ENCODE results near the gene SIRPB1.
"Not testable (repeated sequence)": the region's sequence is repeated elsewhere in the genome, so short reads cannot be mapped to it uniquely, and the experiment has no call there.

- TF ChIP-seq, protein P1, sequence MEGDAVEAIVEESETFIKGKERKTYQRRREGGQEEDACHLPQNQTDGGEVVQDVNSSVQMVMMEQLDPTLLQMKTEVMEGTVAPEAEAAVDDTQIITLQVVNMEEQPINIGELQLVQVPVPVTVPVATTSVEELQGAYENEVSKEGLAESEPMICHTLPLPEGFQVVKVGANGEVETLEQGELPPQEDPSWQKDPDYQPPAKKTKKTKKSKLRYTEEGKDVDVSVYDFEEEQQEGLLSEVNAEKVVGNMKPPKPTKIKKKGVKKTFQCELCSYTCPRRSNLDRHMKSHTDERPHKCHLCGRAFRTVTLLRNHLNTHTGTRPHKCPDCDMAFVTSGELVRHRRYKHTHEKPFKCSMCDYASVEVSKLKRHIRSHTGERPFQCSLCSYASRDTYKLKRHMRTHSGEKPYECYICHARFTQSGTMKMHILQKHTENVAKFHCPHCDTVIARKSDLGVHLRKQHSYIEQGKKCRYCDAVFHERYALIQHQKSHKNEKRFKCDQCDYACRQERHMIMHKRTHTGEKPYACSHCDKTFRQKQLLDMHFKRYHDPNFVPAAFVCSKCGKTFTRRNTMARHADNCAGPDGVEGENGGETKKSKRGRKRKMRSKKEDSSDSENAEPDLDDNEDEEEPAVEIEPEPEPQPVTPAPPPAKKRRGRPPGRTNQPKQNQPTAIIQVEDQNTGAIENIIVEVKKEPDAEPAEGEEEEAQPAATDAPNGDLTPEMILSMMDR (IDR thresholded peaks at IDR 0.05) = not testable (repeated sequence)
- TF ChIP-seq NFYB (CRISPR knock-in tag; conservative IDR thresholded peaks at IDR 0.05; ENCODE audit: low read depth); NR2C2 (CRISPR knock-in tag; IDR thresholded peaks at IDR 0.05); ATF1 (CRISPR knock-in tag; IDR thresholded peaks at IDR 0.05); ZNF671 (CRISPR knock-in tag; IDR thresholded peaks at IDR 0.05); ZNF263 (CRISPR knock-in tag; IDR thresholded peaks at IDR 0.05; ENCODE audit: low read depth); JUN (CRISPR knock-in tag; IDR thresholded peaks at IDR 0.05); ZNF416 (CRISPR knock-in tag; IDR thresholded peaks at IDR 0.05); ZNF121 (CRISPR knock-in tag; IDR thresholded peaks at IDR 0.05): not testable (repeated sequence)
- TF ChIP-seq, protein P2, sequence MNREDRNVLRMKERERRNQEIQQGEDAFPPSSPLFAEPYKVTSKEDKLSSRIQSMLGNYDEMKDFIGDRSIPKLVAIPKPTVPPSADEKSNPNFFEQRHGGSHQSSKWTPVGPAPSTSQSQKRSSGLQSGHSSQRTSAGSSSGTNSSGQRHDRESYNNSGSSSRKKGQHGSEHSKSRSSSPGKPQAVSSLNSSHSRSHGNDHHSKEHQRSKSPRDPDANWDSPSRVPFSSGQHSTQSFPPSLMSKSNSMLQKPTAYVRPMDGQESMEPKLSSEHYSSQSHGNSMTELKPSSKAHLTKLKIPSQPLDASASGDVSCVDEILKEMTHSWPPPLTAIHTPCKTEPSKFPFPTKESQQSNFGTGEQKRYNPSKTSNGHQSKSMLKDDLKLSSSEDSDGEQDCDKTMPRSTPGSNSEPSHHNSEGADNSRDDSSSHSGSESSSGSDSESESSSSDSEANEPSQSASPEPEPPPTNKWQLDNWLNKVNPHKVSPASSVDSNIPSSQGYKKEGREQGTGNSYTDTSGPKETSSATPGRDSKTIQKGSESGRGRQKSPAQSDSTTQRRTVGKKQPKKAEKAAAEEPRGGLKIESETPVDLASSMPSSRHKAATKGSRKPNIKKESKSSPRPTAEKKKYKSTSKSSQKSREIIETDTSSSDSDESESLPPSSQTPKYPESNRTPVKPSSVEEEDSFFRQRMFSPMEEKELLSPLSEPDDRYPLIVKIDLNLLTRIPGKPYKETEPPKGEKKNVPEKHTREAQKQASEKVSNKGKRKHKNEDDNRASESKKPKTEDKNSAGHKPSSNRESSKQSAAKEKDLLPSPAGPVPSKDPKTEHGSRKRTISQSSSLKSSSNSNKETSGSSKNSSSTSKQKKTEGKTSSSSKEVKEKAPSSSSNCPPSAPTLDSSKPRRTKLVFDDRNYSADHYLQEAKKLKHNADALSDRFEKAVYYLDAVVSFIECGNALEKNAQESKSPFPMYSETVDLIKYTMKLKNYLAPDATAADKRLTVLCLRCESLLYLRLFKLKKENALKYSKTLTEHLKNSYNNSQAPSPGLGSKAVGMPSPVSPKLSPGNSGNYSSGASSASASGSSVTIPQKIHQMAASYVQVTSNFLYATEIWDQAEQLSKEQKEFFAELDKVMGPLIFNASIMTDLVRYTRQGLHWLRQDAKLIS (CRISPR knock-in tag; IDR thresholded peaks at IDR 0.05; ENCODE audit: borderline replicate concordance) = not testable (repeated sequence)
- TF ChIP-seq, protein P3, sequence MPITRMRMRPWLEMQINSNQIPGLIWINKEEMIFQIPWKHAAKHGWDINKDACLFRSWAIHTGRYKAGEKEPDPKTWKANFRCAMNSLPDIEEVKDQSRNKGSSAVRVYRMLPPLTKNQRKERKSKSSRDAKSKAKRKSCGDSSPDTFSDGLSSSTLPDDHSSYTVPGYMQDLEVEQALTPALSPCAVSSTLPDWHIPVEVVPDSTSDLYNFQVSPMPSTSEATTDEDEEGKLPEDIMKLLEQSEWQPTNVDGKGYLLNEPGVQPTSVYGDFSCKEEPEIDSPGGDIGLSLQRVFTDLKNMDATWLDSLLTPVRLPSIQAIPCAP (CRISPR knock-in tag; IDR thresholded peaks at IDR 0.05) = not testable (repeated sequence)
- TF ChIP-seq, protein P4, sequence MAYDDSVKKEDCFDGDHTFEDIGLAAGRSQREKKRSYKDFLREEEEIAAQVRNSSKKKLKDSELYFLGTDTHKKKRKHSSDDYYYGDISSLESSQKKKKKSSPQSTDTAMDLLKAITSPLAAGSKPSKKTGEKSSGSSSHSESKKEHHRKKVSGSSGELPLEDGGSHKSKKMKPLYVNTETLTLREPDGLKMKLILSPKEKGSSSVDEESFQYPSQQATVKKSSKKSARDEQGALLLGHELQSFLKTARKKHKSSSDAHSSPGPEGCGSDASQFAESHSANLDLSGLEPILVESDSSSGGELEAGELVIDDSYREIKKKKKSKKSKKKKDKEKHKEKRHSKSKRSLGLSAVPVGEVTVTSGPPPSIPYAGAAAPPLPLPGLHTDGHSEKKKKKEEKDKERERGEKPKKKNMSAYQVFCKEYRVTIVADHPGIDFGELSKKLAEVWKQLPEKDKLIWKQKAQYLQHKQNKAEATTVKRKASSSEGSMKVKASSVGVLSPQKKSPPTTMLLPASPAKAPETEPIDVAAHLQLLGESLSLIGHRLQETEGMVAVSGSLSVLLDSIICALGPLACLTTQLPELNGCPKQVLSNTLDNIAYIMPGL (CRISPR knock-in tag; IDR thresholded peaks at IDR 0.05) = not testable (repeated sequence)
- TF ChIP-seq, protein P5, sequence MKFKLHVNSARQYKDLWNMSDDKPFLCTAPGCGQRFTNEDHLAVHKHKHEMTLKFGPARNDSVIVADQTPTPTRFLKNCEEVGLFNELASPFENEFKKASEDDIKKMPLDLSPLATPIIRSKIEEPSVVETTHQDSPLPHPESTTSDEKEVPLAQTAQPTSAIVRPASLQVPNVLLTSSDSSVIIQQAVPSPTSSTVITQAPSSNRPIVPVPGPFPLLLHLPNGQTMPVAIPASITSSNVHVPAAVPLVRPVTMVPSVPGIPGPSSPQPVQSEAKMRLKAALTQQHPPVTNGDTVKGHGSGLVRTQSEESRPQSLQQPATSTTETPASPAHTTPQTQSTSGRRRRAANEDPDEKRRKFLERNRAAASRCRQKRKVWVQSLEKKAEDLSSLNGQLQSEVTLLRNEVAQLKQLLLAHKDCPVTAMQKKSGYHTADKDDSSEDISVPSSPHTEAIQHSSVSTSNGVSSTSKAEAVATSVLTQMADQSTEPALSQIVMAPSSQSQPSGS (CRISPR knock-in tag; IDR thresholded peaks at IDR 0.05; ENCODE audit: borderline replicate concordance, low read depth) = not testable (repeated sequence)
Observed at GRCh38 chr20:1571583-1571982, 48.2 kb downstream of the SIRPB1 start.

Measured in WTC11 (cell line).